Neural cell (in vitro differentiated cells): ENCODE data around the gene PRKCE. TPM values are rescaled to one million over a fixed set of nuclear protein-coding genes. Genes with fewer than 3 reads are reported as not detected.

ENCODE experiments used
- H2AFZ ChIP-seq: fragments of 200-600, 300-800 bp; sonication (generic), shearing (Covaris generic); 2 replicates; pipeline ENCODE4 v1.6.0; 2014; ENCODE audit warnings: low read depth, mild to moderate bottlenecking, antibody characterized with exemption, low read length, moderate library complexity
- H3F3A ChIP-seq: fragments of 200-600 bp; shearing (Covaris generic); 2 replicates; pipeline ENCODE4 v1.6.1; 2016; ENCODE audit warnings: mild to moderate bottlenecking, moderate library complexity, mixed read lengths, antibody characterized with exemption, low read length; ENCODE audit not compliant: insufficient read depth, poor library complexity, severe bottlenecking
- H3K27ac ChIP-seq: fragments of 200-600, 300-800 bp; sonication (generic), shearing (Covaris generic); 2 replicates; pipeline ENCODE4 v1.5.1; 2014; ENCODE audit warnings: mild to moderate bottlenecking, low read length, moderate library complexity
- H3K27me3 ChIP-seq: fragments of 300-800, 200-600 bp; sonication (generic), shearing (Covaris generic); 2 replicates; pipeline ENCODE4 v1.6.0; 2014; ENCODE audit warnings: mild to moderate bottlenecking, low read depth, low read length, moderate library complexity; ENCODE audit not compliant: insufficient read depth
- H3K36me3 ChIP-seq: fragments of 300-800, 200-600 bp; sonication (generic), shearing (Covaris generic); 2 replicates; pipeline ENCODE4 v1.5.1; 2014; ENCODE audit warnings: mild to moderate bottlenecking, antibody characterized with exemption, low read length, moderate library complexity; ENCODE audit not compliant: insufficient read depth
- H3K4me2 ChIP-seq: fragments of 300-800, 200-600 bp; sonication (generic), shearing (Covaris generic); 2 replicates; pipeline ENCODE4 v1.6.0; 2014; ENCODE audit warnings: mild to moderate bottlenecking, low read length
- H3K4me3 ChIP-seq: fragments of 300-800, 200-600 bp; sonication (generic), shearing (Covaris generic); 2 replicates; pipeline ENCODE4 v1.5.1; 2014; ENCODE audit warnings: mild to moderate bottlenecking, low read length, moderate library complexity
- H3K79me2 ChIP-seq: fragments of 200-600 bp; shearing (Covaris generic); replicated peaks from 2 replicates; pipeline ENCODE4 v1.6.0; 2014; ENCODE audit warnings: mild to moderate bottlenecking, low read length, moderate library complexity; ENCODE audit not compliant: insufficient read depth
- H3K9ac ChIP-seq: fragments of 300-800, 200-600 bp; sonication (generic), shearing (Covaris generic); 2 replicates; pipeline ENCODE4 v1.6.1; 2016; ENCODE audit warnings: mild to moderate bottlenecking, low read length, mixed read lengths
- H3K9me2 ChIP-seq: fragments of 200-600 bp; shearing (Covaris generic); 2 replicates; pipeline ENCODE4 v1.6.1; 2016; ENCODE audit warnings: mild to moderate bottlenecking, low read length, mixed read lengths; ENCODE audit not compliant: insufficient read depth
- H3K9me3 ChIP-seq: fragments of 200-600, 300-800 bp; sonication (generic), shearing (Covaris generic); 2 replicates; pipeline ENCODE4 v1.6.1; 2016; ENCODE audit warnings: mild to moderate bottlenecking, mixed run types, low read length, moderate library complexity, mixed read lengths
- H4K20me1 ChIP-seq: fragments of 200-600 bp; shearing (Covaris generic); 2 replicates; pipeline ENCODE4 v1.6.1; 2016; ENCODE audit warnings: mild to moderate bottlenecking, mixed run types; ENCODE audit not compliant: insufficient read depth
- EP300 ChIP-seq: fragments of 450-650 bp; conservative IDR thresholded peaks from 2 replicates; pipeline ENCODE4 v1.6.1; 2014; ENCODE audit warnings: antibody characterized with exemption, mild to moderate bottlenecking, moderate library complexity; ENCODE audit not compliant: poor library complexity, severe bottlenecking
- EZH2 ChIP-seq: fragments of 200-600, 300-800 bp; shearing (Covaris generic), sonication (generic); IDR thresholded peaks from 2 replicates; pipeline ENCODE4 v1.6.1; 2014; ENCODE audit warnings: antibody characterized with exemption, low read length, borderline replicate concordance, mild to moderate bottlenecking; ENCODE audit not compliant: insufficient read depth, poor library complexity, severe bottlenecking
- MXI1 ChIP-seq: fragments of 450-650 bp; conservative IDR thresholded peaks from 2 replicates; pipeline ENCODE4 v1.6.1; 2014; ENCODE audit warnings: antibody characterized with exemption, mild to moderate bottlenecking; ENCODE audit not compliant: poor library complexity, severe bottlenecking
- POLR2AphosphoS5 ChIP-seq: IDR thresholded peaks from 2 replicates; pipeline ENCODE4 v1.6.1; 2012
- RAD21 ChIP-seq: fragments of 450-650 bp; conservative IDR thresholded peaks from 2 replicates; pipeline ENCODE4 v1.6.1; 2014; ENCODE audit warnings: antibody characterized with exemption, mild to moderate bottlenecking, moderate library complexity
- SMC3 ChIP-seq: fragments of 450-650 bp; conservative IDR thresholded peaks from 2 replicates; pipeline ENCODE4 v1.6.1; 2014; ENCODE audit warnings: antibody characterized with exemption, mild to moderate bottlenecking, moderate library complexity; ENCODE audit not compliant: poor library complexity
- TAF1 ChIP-seq: IDR thresholded peaks from 2 replicates; pipeline ENCODE4 v1.6.1; 2012; ENCODE audit warnings: low read depth
- polyA plus RNA-seq: library from polyadenylated mRNA; depleted of rRNA; stranded (reverse); fragments of >200 nt; gene quantifications from 2 replicates; pipeline ENCODE4 v1.2.3, GENCODE V29; 2014
- TF ChIP-seq, protein P1 (sequence below): fragments of 450-650 bp; IDR thresholded peaks from 2 replicates; pipeline ENCODE4 v1.5.1; 2014; ENCODE audit warnings: antibody characterized with exemption, mild to moderate bottlenecking, moderate library complexity; ENCODE audit not compliant: poor library complexity, severe bottlenecking
- TF ChIP-seq, protein P2 (sequence below): IDR thresholded peaks from 2 replicates; pipeline ENCODE4 v1.6.1; 2012; ENCODE audit warnings: borderline replicate concordance

The PRKCE gene
- polyA plus RNA-seq, 1 donor from 2014 or later, result 5.4 TPM

DNA sequence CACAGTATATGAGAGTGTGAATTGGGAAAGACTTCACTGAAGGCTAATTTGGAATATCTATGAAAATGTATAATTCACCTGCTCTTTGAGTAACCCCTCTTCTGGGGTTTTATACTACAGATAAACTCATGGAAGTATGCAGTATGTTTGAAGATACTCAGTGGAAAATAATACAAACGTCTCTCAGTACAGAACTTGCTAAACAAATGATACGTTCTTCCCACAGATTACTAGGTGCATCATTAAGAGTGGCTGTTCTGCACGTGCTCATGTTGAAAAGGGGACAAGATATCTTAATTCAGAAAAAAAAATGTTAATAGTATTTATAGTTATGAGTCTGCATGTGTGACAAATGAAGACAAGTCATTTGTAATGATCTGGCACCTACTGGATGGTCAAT lies 575.5 kb downstream of the PRKCE start:
- Histone ChIP-seq H3K36me3 (no peaks in the 10 kb centered on the region), H3K9me2 (no peaks in the 10 kb centered on the region), H3K27ac (no peak overlapping the region), H3K79me2 (no peaks in the 10 kb centered on the region), H3K4me3 (no peak overlapping the region), H3F3A (no peaks in the 10 kb centered on the region), H3K9ac (no peak overlapping the region), H4K20me1 (no peaks in the 10 kb centered on the region), H3K4me2 (no peak overlapping the region), H3K27me3 (no peaks in the 10 kb centered on the region), H3K9me3 (no peaks in the 10 kb centered on the region), H2AFZ (no peak overlapping the region)
- TF ChIP-seq, protein P1, sequence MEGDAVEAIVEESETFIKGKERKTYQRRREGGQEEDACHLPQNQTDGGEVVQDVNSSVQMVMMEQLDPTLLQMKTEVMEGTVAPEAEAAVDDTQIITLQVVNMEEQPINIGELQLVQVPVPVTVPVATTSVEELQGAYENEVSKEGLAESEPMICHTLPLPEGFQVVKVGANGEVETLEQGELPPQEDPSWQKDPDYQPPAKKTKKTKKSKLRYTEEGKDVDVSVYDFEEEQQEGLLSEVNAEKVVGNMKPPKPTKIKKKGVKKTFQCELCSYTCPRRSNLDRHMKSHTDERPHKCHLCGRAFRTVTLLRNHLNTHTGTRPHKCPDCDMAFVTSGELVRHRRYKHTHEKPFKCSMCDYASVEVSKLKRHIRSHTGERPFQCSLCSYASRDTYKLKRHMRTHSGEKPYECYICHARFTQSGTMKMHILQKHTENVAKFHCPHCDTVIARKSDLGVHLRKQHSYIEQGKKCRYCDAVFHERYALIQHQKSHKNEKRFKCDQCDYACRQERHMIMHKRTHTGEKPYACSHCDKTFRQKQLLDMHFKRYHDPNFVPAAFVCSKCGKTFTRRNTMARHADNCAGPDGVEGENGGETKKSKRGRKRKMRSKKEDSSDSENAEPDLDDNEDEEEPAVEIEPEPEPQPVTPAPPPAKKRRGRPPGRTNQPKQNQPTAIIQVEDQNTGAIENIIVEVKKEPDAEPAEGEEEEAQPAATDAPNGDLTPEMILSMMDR, result no peak

DNA sequence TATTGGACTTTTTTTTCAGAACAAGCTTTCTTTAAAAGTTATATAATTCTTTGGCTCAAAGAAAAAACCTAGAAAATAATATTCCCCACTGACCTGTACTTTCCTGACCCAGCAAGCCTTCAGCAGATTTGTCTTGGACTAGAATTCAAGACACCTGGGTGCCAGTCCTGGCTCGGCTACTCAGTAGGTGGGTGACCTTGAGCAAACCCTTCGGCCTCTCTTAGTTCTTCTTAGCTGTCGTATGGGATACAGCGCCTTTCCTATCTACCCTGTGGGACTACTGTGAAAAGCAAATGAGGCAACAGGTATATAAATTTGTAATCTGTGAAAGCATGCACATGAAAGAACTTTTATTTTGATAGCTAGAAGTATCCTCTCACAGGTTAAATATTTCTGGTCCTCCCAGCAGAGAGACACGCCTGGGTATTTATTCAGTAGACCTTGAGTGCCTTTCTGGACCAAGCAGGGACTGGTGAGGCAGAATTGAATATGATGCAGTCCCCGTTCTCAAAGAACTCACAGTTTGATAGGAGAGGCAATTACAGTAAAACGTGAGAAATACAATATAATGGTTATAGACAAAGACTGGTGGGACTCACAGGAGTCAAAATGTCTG lies 576.3 kb downstream of the PRKCE start:
- H4K20me1 ChIP-seq, result no peaks in the 10 kb centered on the region
- H3K79me2 ChIP-seq, result no peaks in the 10 kb centered on the region
- H3K4me3 ChIP-seq, result no peak overlapping the region
- TF ChIP-seq, protein P1, result no peak
- TF ChIP-seq POLR2AphosphoS5 (no peak), EP300 (no peak), MXI1 (no peak), SMC3 (no peak), EZH2 (no peak), TAF1 (no peak), RAD21 (no peak)
- TF ChIP-seq, protein P2, sequence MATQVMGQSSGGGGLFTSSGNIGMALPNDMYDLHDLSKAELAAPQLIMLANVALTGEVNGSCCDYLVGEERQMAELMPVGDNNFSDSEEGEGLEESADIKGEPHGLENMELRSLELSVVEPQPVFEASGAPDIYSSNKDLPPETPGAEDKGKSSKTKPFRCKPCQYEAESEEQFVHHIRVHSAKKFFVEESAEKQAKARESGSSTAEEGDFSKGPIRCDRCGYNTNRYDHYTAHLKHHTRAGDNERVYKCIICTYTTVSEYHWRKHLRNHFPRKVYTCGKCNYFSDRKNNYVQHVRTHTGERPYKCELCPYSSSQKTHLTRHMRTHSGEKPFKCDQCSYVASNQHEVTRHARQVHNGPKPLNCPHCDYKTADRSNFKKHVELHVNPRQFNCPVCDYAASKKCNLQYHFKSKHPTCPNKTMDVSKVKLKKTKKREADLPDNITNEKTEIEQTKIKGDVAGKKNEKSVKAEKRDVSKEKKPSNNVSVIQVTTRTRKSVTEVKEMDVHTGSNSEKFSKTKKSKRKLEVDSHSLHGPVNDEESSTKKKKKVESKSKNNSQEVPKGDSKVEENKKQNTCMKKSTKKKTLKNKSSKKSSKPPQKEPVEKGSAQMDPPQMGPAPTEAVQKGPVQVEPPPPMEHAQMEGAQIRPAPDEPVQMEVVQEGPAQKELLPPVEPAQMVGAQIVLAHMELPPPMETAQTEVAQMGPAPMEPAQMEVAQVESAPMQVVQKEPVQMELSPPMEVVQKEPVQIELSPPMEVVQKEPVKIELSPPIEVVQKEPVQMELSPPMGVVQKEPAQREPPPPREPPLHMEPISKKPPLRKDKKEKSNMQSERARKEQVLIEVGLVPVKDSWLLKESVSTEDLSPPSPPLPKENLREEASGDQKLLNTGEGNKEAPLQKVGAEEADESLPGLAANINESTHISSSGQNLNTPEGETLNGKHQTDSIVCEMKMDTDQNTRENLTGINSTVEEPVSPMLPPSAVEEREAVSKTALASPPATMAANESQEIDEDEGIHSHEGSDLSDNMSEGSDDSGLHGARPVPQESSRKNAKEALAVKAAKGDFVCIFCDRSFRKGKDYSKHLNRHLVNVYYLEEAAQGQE, result no peak
- H2AFZ ChIP-seq, result no peak overlapping the region
- no peak overlapping the region for H3K27ac ChIP-seq
- H3K9ac ChIP-seq, result no peak overlapping the region
- H3K27me3 ChIP-seq, result no peaks in the 10 kb centered on the region
- no peaks in the 10 kb centered on the region for H3F3A ChIP-seq
- H3K4me2 ChIP-seq, result no peak overlapping the region
- no peaks in the 10 kb centered on the region for H3K9me3 ChIP-seq
- H3K9me2 ChIP-seq, result no peaks in the 10 kb centered on the region
- no peaks in the 10 kb centered on the region for H3K36me3 ChIP-seq
